SK-N-SH (cell line): ENCODE results near the gene SDHA.
"Not testable (repeated sequence)": the region's sequence is repeated elsewhere in the genome, so short reads cannot be mapped to it uniquely, and the experiment has no call there.

Experiments
- GABPA ChIP-seq: IDR thresholded peaks from 2 replicates; pipeline ENCODE4 v1.4.0; 2012; ENCODE audit warnings: low read depth, mild to moderate bottlenecking
- JUND ChIP-seq: IDR thresholded peaks from 2 replicates; pipeline ENCODE4 v1.4.0; 2012
- MXI1 ChIP-seq: IDR thresholded peaks from 2 replicates; pipeline ENCODE4 v1.6.1; 2012; ENCODE audit warnings: mild to moderate bottlenecking, low read depth, low read length, improper control_type of control experiment
- POLR2AphosphoS5 ChIP-seq: IDR thresholded peaks from 2 replicates; pipeline ENCODE4 v1.6.1; 2012; ENCODE audit warnings: low read depth, low read length
- RFX5 ChIP-seq: IDR thresholded peaks from 2 replicates; pipeline ENCODE4 v1.6.1; 2012; ENCODE audit warnings: mild to moderate bottlenecking, improper control_type of control experiment, low read length
- TCF12 ChIP-seq: IDR thresholded peaks from 2 replicates; pipeline ENCODE4 v1.4.0; 2012
- TF ChIP-seq, protein P1 (sequence below): IDR thresholded peaks from 2 replicates; pipeline ENCODE4; 2012
- TF ChIP-seq, protein P2 (sequence below): fragments of 200-600 bp; sonication (generic); IDR thresholded peaks from 2 replicates; pipeline ENCODE4 v1.6.1; 2017; ENCODE audit warnings: antibody characterized with exemption, mild to moderate bottlenecking, moderate library complexity

DNA sequence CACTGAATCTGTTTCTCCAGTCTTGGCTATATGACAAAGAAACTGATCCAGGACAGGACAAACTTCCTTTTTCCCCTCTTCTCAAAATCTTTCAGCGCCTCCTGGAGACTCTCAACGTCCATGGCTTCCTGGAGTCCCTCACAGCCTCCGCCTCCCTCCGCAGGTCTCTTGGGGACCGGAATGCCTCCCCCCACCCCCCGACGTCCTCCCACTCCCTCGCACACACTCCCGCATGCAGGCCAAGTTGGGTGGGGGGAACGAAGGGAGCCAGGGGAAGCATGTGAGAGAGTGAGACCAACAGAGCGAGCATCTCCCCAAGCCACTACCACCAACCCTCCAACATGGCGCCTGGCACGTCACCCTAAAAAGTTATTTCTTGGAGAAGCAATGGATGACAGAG is 72.1 kb downstream of the SDHA start:
- TF ChIP-seq, protein P1, sequence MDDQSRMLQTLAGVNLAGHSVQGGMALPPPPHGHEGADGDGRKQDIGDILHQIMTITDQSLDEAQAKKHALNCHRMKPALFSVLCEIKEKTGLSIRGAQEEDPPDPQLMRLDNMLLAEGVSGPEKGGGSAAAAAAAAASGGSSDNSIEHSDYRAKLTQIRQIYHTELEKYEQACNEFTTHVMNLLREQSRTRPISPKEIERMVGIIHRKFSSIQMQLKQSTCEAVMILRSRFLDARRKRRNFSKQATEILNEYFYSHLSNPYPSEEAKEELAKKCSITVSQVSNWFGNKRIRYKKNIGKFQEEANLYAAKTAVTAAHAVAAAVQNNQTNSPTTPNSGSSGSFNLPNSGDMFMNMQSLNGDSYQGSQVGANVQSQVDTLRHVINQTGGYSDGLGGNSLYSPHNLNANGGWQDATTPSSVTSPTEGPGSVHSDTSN, result not testable (repeated sequence)
- TF ChIP-seq, protein P2, sequence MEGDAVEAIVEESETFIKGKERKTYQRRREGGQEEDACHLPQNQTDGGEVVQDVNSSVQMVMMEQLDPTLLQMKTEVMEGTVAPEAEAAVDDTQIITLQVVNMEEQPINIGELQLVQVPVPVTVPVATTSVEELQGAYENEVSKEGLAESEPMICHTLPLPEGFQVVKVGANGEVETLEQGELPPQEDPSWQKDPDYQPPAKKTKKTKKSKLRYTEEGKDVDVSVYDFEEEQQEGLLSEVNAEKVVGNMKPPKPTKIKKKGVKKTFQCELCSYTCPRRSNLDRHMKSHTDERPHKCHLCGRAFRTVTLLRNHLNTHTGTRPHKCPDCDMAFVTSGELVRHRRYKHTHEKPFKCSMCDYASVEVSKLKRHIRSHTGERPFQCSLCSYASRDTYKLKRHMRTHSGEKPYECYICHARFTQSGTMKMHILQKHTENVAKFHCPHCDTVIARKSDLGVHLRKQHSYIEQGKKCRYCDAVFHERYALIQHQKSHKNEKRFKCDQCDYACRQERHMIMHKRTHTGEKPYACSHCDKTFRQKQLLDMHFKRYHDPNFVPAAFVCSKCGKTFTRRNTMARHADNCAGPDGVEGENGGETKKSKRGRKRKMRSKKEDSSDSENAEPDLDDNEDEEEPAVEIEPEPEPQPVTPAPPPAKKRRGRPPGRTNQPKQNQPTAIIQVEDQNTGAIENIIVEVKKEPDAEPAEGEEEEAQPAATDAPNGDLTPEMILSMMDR, result not testable (repeated sequence)
- not testable (repeated sequence) for TF ChIP-seq POLR2AphosphoS5, RFX5, TCF12, GABPA, MXI1, JUND
